WTC11 (cell line): ENCODE results near the gene CEACAM19. TPM values are rescaled to one million over a fixed set of nuclear protein-coding genes. Genes with fewer than 3 reads are reported as not detected.

Source experiments
- ATAC-seq: fragments of 200-7000 bp; cut with Tn5 transposase; 2 replicates; pipeline ENCODE4 v1.10.0; 2021; ENCODE audit warnings: mild to moderate bottlenecking, moderate library complexity
- CTCF ChIA-PET: fragments of 300-600 bp; sonication (Branson Sonifier 250); formaldehyde crosslinking; loops from one replicate; lab custom pipeline; 2021; ENCODE audit warnings: antibody characterized with exemption; lab: Charles Lee
- POLR2A ChIA-PET: fragments of 350-600 bp; sonication (Branson Sonifier 250); formaldehyde crosslinking; loops from one replicate; lab custom pipeline; 2021; ENCODE audit warnings: antibody characterized with exemption; lab: Charles Lee
- DNase-seq: peaks from one replicate; pipeline ENCODE4 v3.0.0; 2021; ENCODE audit warnings: low spot score
- H3K27ac Mint-ChIP-seq: 2 replicates; pipeline ENCODE4 v1.8.0; 2021; ENCODE audit warnings: mixed read lengths
- H3K27me3 Mint-ChIP-seq: 2 replicates; pipeline ENCODE4 v1.8.0; 2021; ENCODE audit warnings: low read depth, mild to moderate bottlenecking, moderate library complexity, mixed read lengths
- H3K36me3 Mint-ChIP-seq: 2 replicates; pipeline ENCODE4 v1.8.0; 2021; ENCODE audit warnings: mixed read lengths
- H3K4me1 Mint-ChIP-seq: 2 replicates; pipeline ENCODE4 v1.8.0; 2022; ENCODE audit warnings: mixed read lengths
- H3K4me3 Mint-ChIP-seq: 2 replicates; pipeline ENCODE4 v1.8.0; 2021; ENCODE audit warnings: mild to moderate bottlenecking, moderate library complexity, mixed read lengths
- H3K9me3 Mint-ChIP-seq: 2 replicates; pipeline ENCODE4 v1.8.0; 2021; ENCODE audit warnings: mixed read lengths
- ATF2 ChIP-seq: sonication (generic); formaldehyde crosslinking; IDR thresholded peaks from 2 replicates; pipeline ENCODE4 v1.8.1; 2022; ENCODE audit warnings: low read depth, missing genetic modification reagents, borderline replicate concordance
- ATF3 ChIP-seq: sonication (generic); formaldehyde crosslinking; conservative IDR thresholded peaks from 2 replicates; pipeline ENCODE4 v1.8.1; 2022; ENCODE audit warnings: mild to moderate bottlenecking, missing genetic modification reagents
- CBFB ChIP-seq: sonication (generic); formaldehyde crosslinking; IDR thresholded peaks from 2 replicates; pipeline ENCODE4 v1.8.1; 2022; ENCODE audit warnings: mild to moderate bottlenecking, low read depth, missing genetic modification reagents
- E2F1 ChIP-seq: sonication (generic); formaldehyde crosslinking; IDR thresholded peaks from 2 replicates; pipeline ENCODE4 v1.8.0; 2022; ENCODE audit warnings: mild to moderate bottlenecking, missing genetic modification reagents
- FOXJ3 ChIP-seq: sonication (generic); formaldehyde crosslinking; IDR thresholded peaks from 2 replicates; pipeline ENCODE4 v1.9.0; 2021; ENCODE audit warnings: missing genetic modification reagents, mild to moderate bottlenecking, borderline replicate concordance
- FOXP1 ChIP-seq: sonication (generic); formaldehyde crosslinking; IDR thresholded peaks from 2 replicates; pipeline ENCODE4 v1.8.0; 2022; ENCODE audit warnings: missing genetic modification reagents, mild to moderate bottlenecking, moderate library complexity, borderline replicate concordance
- GABPB1 ChIP-seq: sonication (generic); formaldehyde crosslinking; IDR thresholded peaks from 2 replicates; pipeline ENCODE4 v1.8.1; 2023; ENCODE audit warnings: mild to moderate bottlenecking, missing genetic modification reagents
- HMGA2 ChIP-seq: fragments of 250-450 bp; sonication (Bioruptor Pico); IDR thresholded peaks from 2 replicates; pipeline ENCODE4 v1.4.0; 2021; ENCODE audit warnings: mild to moderate bottlenecking, moderate library complexity
- HMGXB4 ChIP-seq: sonication (generic); formaldehyde crosslinking; IDR thresholded peaks from 2 replicates; pipeline ENCODE4 v1.8.1; 2023; ENCODE audit warnings: mild to moderate bottlenecking, moderate library complexity, missing genetic modification reagents
- MYBL2 ChIP-seq: sonication (generic); formaldehyde crosslinking; IDR thresholded peaks from 2 replicates; pipeline ENCODE4 v1.8.1; 2023; ENCODE audit warnings: mild to moderate bottlenecking, moderate library complexity, missing genetic modification reagents
- PREB ChIP-seq: sonication (generic); formaldehyde crosslinking; IDR thresholded peaks from 2 replicates; pipeline ENCODE4 v1.8.1; 2022; ENCODE audit warnings: mild to moderate bottlenecking, missing genetic modification reagents, moderate library complexity, borderline replicate concordance
- RELA ChIP-seq: sonication (generic); formaldehyde crosslinking; IDR thresholded peaks from 2 replicates; pipeline ENCODE4 v1.8.1; 2022; ENCODE audit warnings: missing genetic modification reagents, mild to moderate bottlenecking, borderline replicate concordance
- RORB ChIP-seq: fragments of 250-450 bp; sonication (Bioruptor Pico); IDR thresholded peaks from 2 replicates; pipeline ENCODE4 v1.9.0; 2021; ENCODE audit warnings: mild to moderate bottlenecking
- USF1 ChIP-seq: sonication (generic); formaldehyde crosslinking; IDR thresholded peaks from 2 replicates; pipeline ENCODE4 v1.8.0; 2022; ENCODE audit warnings: mild to moderate bottlenecking, missing genetic modification reagents
- ZNF416 ChIP-seq: fragments of 250-450 bp; sonication (Bioruptor Pico); IDR thresholded peaks from 2 replicates; pipeline ENCODE4 v1.9.0; 2021; ENCODE audit warnings: mild to moderate bottlenecking, inconsistent platforms
- ZNF423 ChIP-seq: fragments of 250-450 bp; sonication (Bioruptor Pico); IDR thresholded peaks from 2 replicates; pipeline ENCODE4 v2.1.2; 2022; ENCODE audit warnings: mild to moderate bottlenecking, moderate library complexity
- total RNA-seq: library from RNA; stranded (reverse); gene quantifications from 3 replicates; pipeline ENCODE4 v1.2.3, GENCODE V29; 2021
- TF ChIP-seq, protein P1 (sequence below): sonication (generic); formaldehyde crosslinking; IDR thresholded peaks from 2 replicates; pipeline ENCODE4 v1.8.0; 2022; ENCODE audit warnings: mild to moderate bottlenecking, missing genetic modification reagents
- TF ChIP-seq, protein P2 (sequence below): sonication (generic); formaldehyde crosslinking; IDR thresholded peaks from 2 replicates; pipeline ENCODE4 v1.8.1; 2023; ENCODE audit warnings: mild to moderate bottlenecking, missing genetic modification reagents, moderate library complexity

The CEACAM19 gene
- total RNA-seq, 1 experiment from 2014 or later, result 2.9 TPM

GRCh38 chr19:44643605-44644401 is 27.5 kb upstream of the CEACAM19 start, which contains the start of gene PVR:
PVR (plus strand) TSS chr19:44643910; CDS start chr19:44644097, 187 bp downstream.
- no peak within 1 kb of the TSS for H3K27ac Mint-ChIP-seq
- no peaks in the 10 kb centered on the region for H3K4me1 Mint-ChIP-seq
- no peaks in the 10 kb centered on the region for H3K9me3 Mint-ChIP-seq
- peak; percentile 7; the same call in 1 of the 2 replicates for TF ChIP-seq GABPB1
- TF ChIP-seq ATF2 (CRISPR knock-in tag), result no peak
- peak; percentile 52; the same call in 1 of the 2 replicates for TF ChIP-seq ZNF423 (CRISPR knock-in tag)
- TF ChIP-seq HMGXB4 (CRISPR knock-in tag), result peak; percentile 72; the same call in 1 of the 2 replicates
- TF ChIP-seq, protein P1, sequence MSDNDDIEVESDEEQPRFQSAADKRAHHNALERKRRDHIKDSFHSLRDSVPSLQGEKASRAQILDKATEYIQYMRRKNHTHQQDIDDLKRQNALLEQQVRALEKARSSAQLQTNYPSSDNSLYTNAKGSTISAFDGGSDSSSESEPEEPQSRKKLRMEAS (CRISPR knock-in tag), result peak; percentile 21; the same call in 1 of the 2 replicates
- 0 out of 2 replicates have a peak, but pooled peaks have one; percentile 29 for TF ChIP-seq MYBL2 (CRISPR knock-in tag)
- TF ChIP-seq FOXP1, result peak; percentile 50; the same call in 1 of the 2 replicates
- peak; percentile 52; the same call in 1 of the 2 replicates for TF ChIP-seq E2F1 (CRISPR knock-in tag)
- 0 out of 2 replicates have a peak, but pooled peaks have one; percentile 26 for TF ChIP-seq USF1
- no peak for TF ChIP-seq ZNF416 (CRISPR knock-in tag)
- ChIA-PET CTCF (interaction anchor here (0.7 to 4.3 kb wide), 11 partner anchors 9 to 202 kb away, joined by 3 to 22 read pairs (median 4); partner anchors contain the start of gene NECTIN2), POLR2A (interaction anchor here (1.3 kb wide), 1 partner anchor 73 kb away, joined by 3 read pairs; no protein-coding TSS in a partner anchor)
- DNase-seq (peak; percentile 61), ATAC-seq (peak; percentile 82)
- peak within 1 kb of the TSS; percentile 87 for H3K4me3 Mint-ChIP-seq
- H3K36me3 Mint-ChIP-seq, result no peaks in the 10 kb centered on the region
- H3K27me3 Mint-ChIP-seq, result peaks cover 24% of the 10 kb centered on the region

GRCh38 chr19:44644402-44645016 is 26.8 kb upstream of the CEACAM19 start:
- CTCF ChIA-PET, result interaction anchor here (0.7 to 4.3 kb wide), 10 partner anchors 9 to 126 kb away, joined by 3 to 22 read pairs (median 4); no protein-coding TSS in a partner anchor
- H3K9me3 Mint-ChIP-seq, result no peaks in the 10 kb centered on the region
- peak; percentile 50 for DNase-seq
- POLR2A ChIA-PET, result interaction anchor here (1.3 kb wide), 1 partner anchor 74 kb away, joined by 3 read pairs; no protein-coding TSS in a partner anchor
- H3K27ac Mint-ChIP-seq, result no peak overlapping the region
- H3K27me3 Mint-ChIP-seq, result peaks cover 24% of the 10 kb centered on the region
- H3K4me3 Mint-ChIP-seq, result peak overlapping the region; percentile 87
- ATAC-seq, result peak; percentile 78
- H3K36me3 Mint-ChIP-seq, result no peaks in the 10 kb centered on the region
- H3K4me1 Mint-ChIP-seq, result no peaks in the 10 kb centered on the region
- TF ChIP-seq RORB (CRISPR knock-in tag), result no peak
- TF ChIP-seq CBFB (CRISPR knock-in tag), result no peak
- 0 out of 2 replicates have a peak, but pooled peaks have one; percentile 27 for TF ChIP-seq PREB
- TF ChIP-seq, protein P1 (CRISPR knock-in tag), result 0 out of 2 replicates have a peak, but pooled peaks have one; percentile 5
- no peak for TF ChIP-seq FOXJ3 (CRISPR knock-in tag)
- no peak for TF ChIP-seq E2F1 (CRISPR knock-in tag)
- no peak for TF ChIP-seq ATF3 (CRISPR knock-in tag)
- TF ChIP-seq, protein P2, sequence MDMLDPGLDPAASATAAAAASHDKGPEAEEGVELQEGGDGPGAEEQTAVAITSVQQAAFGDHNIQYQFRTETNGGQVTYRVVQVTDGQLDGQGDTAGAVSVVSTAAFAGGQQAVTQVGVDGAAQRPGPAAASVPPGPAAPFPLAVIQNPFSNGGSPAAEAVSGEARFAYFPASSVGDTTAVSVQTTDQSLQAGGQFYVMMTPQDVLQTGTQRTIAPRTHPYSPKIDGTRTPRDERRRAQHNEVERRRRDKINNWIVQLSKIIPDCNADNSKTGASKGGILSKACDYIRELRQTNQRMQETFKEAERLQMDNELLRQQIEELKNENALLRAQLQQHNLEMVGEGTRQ (CRISPR knock-in tag), result no peak
- TF ChIP-seq RELA, result no peak
- TF ChIP-seq HMGA2, result peak; percentile 60; the same call in 1 of the 2 replicates
- TF ChIP-seq HMGXB4 (CRISPR knock-in tag), result 0 out of 2 replicates have a peak, but pooled peaks have one; percentile 31
